ENCODE data around the gene PIGL. TPM values are rescaled to one million over a fixed set of nuclear protein-coding genes. Genes with fewer than 3 reads are reported as not detected.
"Not testable (repeated sequence)": the region's sequence is repeated elsewhere in the genome, so short reads cannot be mapped to it uniquely, and the experiment has no call there.

PIGL gene
- total and polyA plus RNA-seq, 4 experiments from 2014 or later, result 8.1 to 71.1 (median 44.0) TPM

GRCh38 chr17:16293931-16294330 is 76.9 kb downstream of the PIGL start:
- Mint-ChIP-seq H3K36me3 (peaks cover 0 to 8% of the 10 kb centered on the region in 2 donors), H3K9me3 (no peaks in the 10 kb centered on the region), H3K27me3 (no peaks in the 10 kb centered on the region), H3K4me1 (peaks cover 16 to 35% (median 26%) of the 10 kb centered on the region in 4 donors), H3K27ac (no peak overlapping the region), H3K4me3 (no peak overlapping the region)
- intact Hi-C loops (cut with micrococcal nuclease), result no loop called here
- no peak overlapping the region for H3K4me3 ChIP-seq (ENCODE audit: low read length in 2 of 2)
- H3K36me3 ChIP-seq (ENCODE audit: insufficient read depth, low read length), result no peaks in the 10 kb centered on the region
- ChIA-PET POLR2A (ENCODE audit: partially characterized antibody) (no interaction called here), CTCF (ENCODE audit: partially characterized antibody) (interaction anchor here (0.6 to 2.2 kb wide), 3 partner anchors 11 to 30 kb away, joined by 3 to 5 read pairs (median 4); no protein-coding TSS in a partner anchor)
- H3K27ac ChIP-seq (ENCODE audit: low read depth, low read length), result no peak overlapping the region
- H3K9me3 ChIP-seq (ENCODE audit: control insufficient read depth in 1 of 2, low read length in 2 of 2), result no peaks in the 10 kb centered on the region
- no peaks in the 10 kb centered on the region for H3K27me3 ChIP-seq (ENCODE audit: insufficient read depth, low read length)
- DNase-seq, result no peak
- peaks cover 23% of the 10 kb centered on the region for H3K4me1 ChIP-seq (ENCODE audit: insufficient read depth, low read length)

GRCh38 chr17:16294560-16294959 is 77.5 kb downstream of the PIGL start:
- Mint-ChIP-seq H3K27me3 (no peaks in the 10 kb centered on the region), H3K4me3 (no peak overlapping the region), H3K36me3 (peaks cover 0 to 8% of the 10 kb centered on the region in 2 donors), H3K9me3 (no peaks in the 10 kb centered on the region), H3K4me1 (peaks cover 14 to 31% (median 21%) of the 10 kb centered on the region in 4 donors), H3K27ac (peak overlapping the region in 1 of 7 donors; percentile 63)
- no peaks in the 10 kb centered on the region for H3K27me3 ChIP-seq (ENCODE audit: insufficient read depth, low read length)
- no peaks in the 10 kb centered on the region for H3K36me3 ChIP-seq (ENCODE audit: insufficient read depth, low read length)
- POLR2A ChIA-PET (ENCODE audit: partially characterized antibody), result interaction anchor here (2.3 kb wide), 1 partner anchor 8 kb away, joined by 12 read pairs; no protein-coding TSS in a partner anchor
- CTCF ChIA-PET (ENCODE audit: partially characterized antibody), result interaction anchor here (1.3 to 2.2 kb wide), 2 partner anchors 11 to 26 kb away, joined by 3 to 5 read pairs; no protein-coding TSS in a partner anchor
- peaks cover 17% of the 10 kb centered on the region for H3K4me1 ChIP-seq (ENCODE audit: insufficient read depth, low read length)
- intact Hi-C loops (cut with micrococcal nuclease), result no loop called here
- H3K27ac ChIP-seq (ENCODE audit: low read depth, low read length), result no peak overlapping the region
- DNase-seq, result no peak
- no peak overlapping the region for H3K4me3 ChIP-seq (ENCODE audit: low read length in 2 of 2)
- no peaks in the 10 kb centered on the region for H3K9me3 ChIP-seq (ENCODE audit: control insufficient read depth in 1 of 2, low read length in 2 of 2)

- H3K9me3 ChIP-seq (ENCODE audit: control insufficient read depth in 1 of 2, low read length in 2 of 2); H3K36me3 ChIP-seq (ENCODE audit: insufficient read depth, low read length); H3K27me3 ChIP-seq (ENCODE audit: insufficient read depth, low read length); H3K4me3 Mint-ChIP-seq; H3K36me3 Mint-ChIP-seq; H3K27me3 Mint-ChIP-seq; intact Hi-C loops (cut with micrococcal nuclease); H3K4me3 ChIP-seq (ENCODE audit: low read length in 2 of 2); H3K9me3 Mint-ChIP-seq; DNase-seq; H3K27ac Mint-ChIP-seq; H3K27ac ChIP-seq (ENCODE audit: low read depth, low read length): not testable (repeated sequence)
- peaks cover 16 to 36% (median 18%) of the 10 kb centered on the region in 4 donors for H3K4me1 Mint-ChIP-seq
- ChIA-PET CTCF (ENCODE audit: partially characterized antibody) (interaction anchor here (1.9 to 2.2 kb wide), 2 partner anchors 9 to 13 kb away, joined by 5 to 6 read pairs; no protein-coding TSS in a partner anchor), POLR2A (ENCODE audit: partially characterized antibody) (interaction anchor here (1.1 to 2.3 kb wide), 2 partner anchors 9 to 45 kb away, joined by 3 to 12 read pairs; no protein-coding TSS in a partner anchor)
- H3K4me1 ChIP-seq (ENCODE audit: insufficient read depth, low read length), result peaks cover 15% of the 10 kb centered on the region
Observed at GRCh38 chr17:16296072-16296471, 79.1 kb downstream of the PIGL start.

GRCh38 chr17:16297367-16298139 is 80.5 kb downstream of the PIGL start:
- peak overlapping the region in 3 of 7 donors; percentile 16 to 61 (median 52) for H3K27ac Mint-ChIP-seq
- H3K4me3 ChIP-seq (ENCODE audit: low read length in 2 of 2), result no peak overlapping the region
- H3K27me3 Mint-ChIP-seq, result no peaks in the 10 kb centered on the region
- no peaks in the 10 kb centered on the region for H3K9me3 ChIP-seq (ENCODE audit: control insufficient read depth in 1 of 2, low read length in 2 of 2)
- POLR2A ChIA-PET (ENCODE audit: partially characterized antibody), result interaction anchor here (2.1 kb wide), 1 partner anchor 11 kb away, joined by 7 read pairs; no protein-coding TSS in a partner anchor
- no peak overlapping the region for H3K4me3 Mint-ChIP-seq
- CTCF ChIA-PET (ENCODE audit: partially characterized antibody), result interaction anchor here (1.2 kb wide), 1 partner anchor 12 kb away, joined by 3 read pairs; no protein-coding TSS in a partner anchor
- peaks cover 15% of the 10 kb centered on the region for H3K4me1 ChIP-seq (ENCODE audit: insufficient read depth, low read length)
- H3K36me3 Mint-ChIP-seq, result peaks cover 10 to 12% of the 10 kb centered on the region in 2 donors
- H3K27ac ChIP-seq (ENCODE audit: low read depth, low read length), result no peak overlapping the region
- peaks cover 14 to 32% (median 18%) of the 10 kb centered on the region in 4 donors for H3K4me1 Mint-ChIP-seq
- intact Hi-C loops (cut with micrococcal nuclease), result no loop called here
- DNase-seq, result no peak
- H3K27me3 ChIP-seq (ENCODE audit: insufficient read depth, low read length), result no peaks in the 10 kb centered on the region
- peaks cover 4% of the 10 kb centered on the region for H3K36me3 ChIP-seq (ENCODE audit: insufficient read depth, low read length)
- H3K9me3 Mint-ChIP-seq, result no peaks in the 10 kb centered on the region

- no peak for DNase-seq
- H3K27ac Mint-ChIP-seq, result peak overlapping the region in 6 of 7 donors; percentile 13 to 86 (median 72)
- no peak overlapping the region for H3K27ac ChIP-seq (ENCODE audit: low read depth, low read length)
- peak overlapping the region in 5 of 8 donors; percentile 8 to 60 (median 26) for H3K4me3 Mint-ChIP-seq
- peaks cover 13 to 14% of the 10 kb centered on the region in 2 donors for H3K36me3 Mint-ChIP-seq
- no peak overlapping the region for H3K4me3 ChIP-seq (ENCODE audit: low read length in 2 of 2)
- peaks cover 15% of the 10 kb centered on the region for H3K4me1 ChIP-seq (ENCODE audit: insufficient read depth, low read length)
- no peaks in the 10 kb centered on the region for H3K9me3 ChIP-seq (ENCODE audit: control insufficient read depth in 1 of 2, low read length in 2 of 2)
- H3K36me3 ChIP-seq (ENCODE audit: insufficient read depth, low read length), result peaks cover 4% of the 10 kb centered on the region
- intact Hi-C loops (cut with micrococcal nuclease), result no loop called here
- no peaks in the 10 kb centered on the region for H3K9me3 Mint-ChIP-seq
- peaks cover 14 to 31% (median 18%) of the 10 kb centered on the region in 4 donors for H3K4me1 Mint-ChIP-seq
- no peaks in the 10 kb centered on the region for H3K27me3 ChIP-seq (ENCODE audit: insufficient read depth, low read length)
- POLR2A ChIA-PET (ENCODE audit: partially characterized antibody), result interaction anchor here (0.8 to 2.1 kb wide), 2 partner anchors 12 to 81 kb away, joined by 3 to 7 read pairs; partner anchors contain the start of gene PIGL
- CTCF ChIA-PET (ENCODE audit: partially characterized antibody), result interaction anchor here (0.8 to 1.2 kb wide), 3 partner anchors 12 to 14 kb away, joined by 3 to 4 read pairs (median 3); no protein-coding TSS in a partner anchor
- no peaks in the 10 kb centered on the region for H3K27me3 Mint-ChIP-seq
Observed at GRCh38 chr17:16298140-16298662, 81.2 kb downstream of the PIGL start.

GRCh38 chr17:16300554-16300953 is 83.5 kb downstream of the PIGL start:
- H3K36me3 ChIP-seq (ENCODE audit: insufficient read depth, low read length), result peaks cover 4% of the 10 kb centered on the region
- Mint-ChIP-seq H3K4me1 (peaks cover 17 to 26% (median 18%) of the 10 kb centered on the region in 4 donors), H3K4me3 (no peak overlapping the region), H3K27me3 (no peaks in the 10 kb centered on the region), H3K27ac (no peak overlapping the region), H3K36me3 (peaks cover 16 to 20% of the 10 kb centered on the region in 2 donors), H3K9me3 (no peaks in the 10 kb centered on the region)
- no peaks in the 10 kb centered on the region for H3K9me3 ChIP-seq (ENCODE audit: control insufficient read depth in 1 of 2, low read length in 2 of 2)
- no peak for DNase-seq
- ChIA-PET CTCF (ENCODE audit: partially characterized antibody) (interaction anchor here (0.5 kb wide), 1 partner anchor 688 kb away, joined by 3 read pairs; no protein-coding TSS in a partner anchor), POLR2A (ENCODE audit: partially characterized antibody) (no interaction called here)
- H3K4me1 ChIP-seq (ENCODE audit: insufficient read depth, low read length), result peaks cover 15% of the 10 kb centered on the region
- H3K27ac ChIP-seq (ENCODE audit: low read depth, low read length), result no peak overlapping the region
- H3K4me3 ChIP-seq (ENCODE audit: low read length in 2 of 2), result no peak overlapping the region
- intact Hi-C loops (cut with micrococcal nuclease), result no loop called here
- no peaks in the 10 kb centered on the region for H3K27me3 ChIP-seq (ENCODE audit: insufficient read depth, low read length)

Measured in CD4-positive, alpha-beta memory T cell (primary cell).